SK-N-DZ (cell line): ENCODE data around the gene GPR162.
A peak's percentile ranks its signal among the peaks of the same experiment; 100 is the strongest.

ENCODE experiments used
- DNase-seq: peaks from one replicate; pipeline ENCODE4 v3.0.0-alpha.2; 2015; ENCODE audit warnings: low spot score

Gene GPR162

DNA sequence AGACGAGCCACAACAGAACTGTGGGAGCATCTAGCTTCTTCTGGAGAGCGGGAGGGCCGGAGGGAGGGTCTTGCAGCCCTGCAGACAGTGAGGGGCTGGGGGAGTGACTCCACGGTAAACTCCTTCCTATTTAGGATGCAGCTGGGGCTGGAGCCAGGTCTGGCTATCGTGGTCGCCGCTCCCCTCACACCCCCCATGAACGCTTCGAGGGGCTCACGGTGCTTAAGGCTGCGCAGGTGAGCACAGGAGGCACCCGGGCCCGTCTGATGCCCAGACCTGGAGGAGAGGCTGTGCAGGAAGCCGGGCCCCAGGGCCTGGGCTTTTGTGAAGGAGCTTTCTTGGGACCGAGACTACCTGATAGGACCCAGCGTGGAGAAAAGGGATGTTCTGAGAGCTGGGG, 15.2 kb downstream of the GPR162 start:
- no peak for DNase-seq

DNA sequence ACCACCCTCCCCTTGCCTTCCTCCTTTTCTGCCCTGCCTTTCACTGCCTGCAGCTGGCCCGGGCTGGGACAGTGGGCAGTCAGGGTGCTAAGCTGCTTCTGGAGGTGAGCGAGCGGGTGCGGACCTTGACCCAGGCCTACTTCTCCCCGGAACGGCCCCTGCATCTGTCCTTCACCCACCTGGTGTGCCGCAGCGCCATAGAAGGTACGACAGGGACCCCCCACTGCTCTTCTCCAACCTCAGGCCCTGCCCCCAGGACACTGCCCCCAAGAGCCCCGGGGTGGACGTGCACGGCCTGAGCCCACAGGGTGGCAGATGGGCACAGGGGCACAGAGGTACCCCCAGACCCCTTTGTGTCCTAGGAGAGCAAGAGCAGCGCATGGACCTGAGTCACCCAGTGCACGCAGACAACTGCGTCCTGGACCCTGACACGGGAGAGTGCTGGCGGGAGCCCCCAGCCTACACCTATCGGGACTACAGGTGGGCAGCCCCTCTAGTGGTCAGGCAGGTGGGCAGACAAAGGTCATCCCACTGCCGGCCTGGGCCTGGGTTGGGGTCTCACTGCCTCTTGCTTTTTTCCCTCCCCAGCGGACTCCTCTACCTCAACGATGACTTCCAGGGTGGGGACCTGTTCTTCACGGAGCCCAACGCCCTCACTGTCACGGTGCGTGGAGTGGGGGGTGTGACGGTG, 15.9 kb downstream of the GPR162 start:
- DNase-seq = no peak

DNA sequence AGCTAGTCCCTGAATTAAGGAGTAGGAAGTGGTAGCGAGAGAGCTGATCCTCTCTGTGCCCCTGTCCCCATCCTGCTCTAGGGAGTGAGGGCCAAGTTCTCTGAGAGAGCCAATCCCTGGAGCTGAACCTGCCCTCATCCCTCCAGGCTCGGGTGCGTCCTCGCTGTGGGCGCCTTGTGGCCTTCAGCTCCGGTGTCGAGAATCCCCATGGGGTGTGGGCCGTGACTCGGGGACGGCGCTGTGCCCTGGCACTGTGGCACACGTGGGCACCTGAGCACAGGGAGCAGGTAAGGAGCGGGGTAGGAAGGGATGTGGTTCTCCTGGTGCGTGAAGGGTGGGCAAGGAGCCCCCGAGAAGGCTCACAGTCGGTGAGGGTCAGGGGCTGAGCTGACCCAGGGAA, 17.2 kb downstream of the GPR162 start:
- DNase-seq = no peak

DNA sequence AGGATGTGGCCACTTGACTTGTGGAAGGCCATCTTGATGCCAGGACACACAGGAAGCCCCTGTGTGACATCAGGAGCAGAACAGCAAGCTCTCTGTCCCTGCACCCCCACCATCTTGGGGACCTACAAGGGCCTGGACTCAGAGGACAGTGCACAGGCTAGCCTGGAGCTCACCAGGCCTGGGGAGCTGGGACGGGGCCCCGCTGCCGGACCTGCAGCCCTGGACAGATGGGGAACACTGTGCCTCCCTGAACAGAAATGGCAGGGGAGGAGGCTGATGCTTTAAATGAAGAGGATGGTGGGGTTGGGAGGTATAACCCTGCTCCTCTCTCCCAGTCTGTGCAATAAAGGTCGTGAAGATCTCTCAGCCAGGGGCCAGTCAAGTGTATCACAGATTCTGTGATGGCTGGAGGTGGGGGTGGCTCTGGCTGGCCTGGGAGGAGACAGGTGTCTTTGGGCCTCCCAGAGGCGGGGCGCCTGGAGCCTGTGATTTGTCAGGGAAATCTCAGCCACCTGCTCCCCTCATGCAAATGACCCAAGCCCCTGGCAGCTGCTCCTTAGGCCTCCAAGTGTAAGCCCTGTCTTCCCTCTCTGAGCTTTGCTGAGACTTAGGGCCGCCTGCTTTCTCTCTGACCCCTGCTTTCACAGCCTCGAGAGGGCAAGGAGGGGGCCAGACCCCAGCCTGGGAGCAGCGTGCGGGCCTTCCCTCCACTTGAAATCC, 18.0 kb downstream of the GPR162 start:
- peak; percentile 90 for DNase-seq

DNA sequence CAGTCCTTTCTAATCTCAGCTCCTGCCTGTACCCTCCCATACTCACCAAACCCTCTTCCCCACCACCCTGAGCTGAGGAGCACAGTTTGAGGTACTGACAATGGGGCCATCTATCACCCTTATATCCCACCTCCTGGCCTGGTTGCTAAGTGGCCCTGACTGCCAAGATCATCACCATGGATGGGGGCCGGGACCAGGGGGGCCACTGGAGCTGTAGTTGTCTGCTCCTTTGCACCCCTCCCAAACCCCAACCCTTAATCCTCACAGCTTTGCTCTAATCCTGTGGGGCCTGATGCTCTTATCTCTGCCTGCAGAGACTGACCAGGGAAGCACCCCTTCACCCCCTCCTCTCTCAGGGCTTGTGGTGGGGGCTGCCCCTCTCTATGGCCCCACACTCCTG, 18.7 kb downstream of the GPR162 start:
- no peak for DNase-seq

- DNase-seq = no peak
These were observed 19.3 kb downstream of the GPR162 start, which contains the start of gene GNB3 for GRCh38 chr12:6840761-6841515. Gene GNB3, plus strand, starts transcription at chr12:6840925. Its CDS starts 363 bp downstream, at chr12:6841288.

- DNase-seq = no peak
These were observed 20.5 kb downstream of the GPR162 start for GRCh38 chr12:6842075-6842474.

- peak; percentile 59 for DNase-seq
These were observed 21.7 kb downstream of the GPR162 start for GRCh38 chr12:6843118-6843902.

- DNase-seq = no peak
These were observed 23.8 kb downstream of the GPR162 start for GRCh38 chr12:6845395-6845794.

DNA sequence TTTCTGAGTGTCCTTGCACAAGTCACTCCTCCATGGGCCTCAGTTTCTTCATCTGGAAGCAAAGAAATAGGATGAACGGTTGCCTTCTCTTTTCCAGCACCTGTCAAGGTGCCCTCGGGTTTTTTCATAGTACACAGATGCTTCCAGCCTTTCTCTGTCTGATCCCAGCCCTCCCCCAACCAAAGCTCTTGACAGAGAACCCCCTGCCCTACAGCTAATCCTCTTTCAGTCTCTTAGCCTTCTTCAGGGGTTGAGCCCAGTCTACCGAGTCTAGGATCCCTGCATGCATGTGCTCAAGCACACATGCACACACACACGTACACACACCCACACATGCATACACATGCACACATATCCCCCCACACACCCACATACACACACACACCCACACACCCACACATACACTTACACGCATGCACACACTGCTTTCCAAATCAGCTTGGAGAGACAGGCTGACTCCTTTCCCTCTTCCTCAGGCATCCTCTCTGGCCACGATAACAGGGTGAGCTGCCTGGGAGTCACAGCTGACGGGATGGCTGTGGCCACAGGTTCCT, 24.8 kb downstream of the GPR162 start:
- no peak for DNase-seq

DNA sequence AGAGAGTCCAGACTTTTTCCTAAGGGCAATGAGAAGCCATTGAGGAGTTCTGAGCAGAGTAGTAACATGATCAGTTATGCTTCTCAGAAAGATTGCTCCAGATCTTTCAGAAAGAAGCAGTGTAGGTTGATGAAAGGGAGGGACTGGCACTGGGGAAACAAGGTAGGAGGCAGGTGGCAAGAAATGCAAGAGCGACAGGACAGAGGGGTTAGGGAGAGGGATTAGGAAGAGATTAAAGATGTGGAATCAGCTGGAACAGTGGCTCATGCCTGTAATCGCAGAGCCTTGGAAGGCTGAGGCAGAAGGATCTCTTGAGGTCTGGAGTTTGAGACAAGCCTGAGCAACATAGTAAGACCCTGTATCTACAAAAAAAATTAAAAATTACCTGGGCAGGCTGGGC, 26.1 kb downstream of the GPR162 start:
- DNase-seq = no peak

- DNase-seq = no peak
These were observed 27.8 kb downstream of the GPR162 start for GRCh38 chr12:6849427-6849826.

DNA sequence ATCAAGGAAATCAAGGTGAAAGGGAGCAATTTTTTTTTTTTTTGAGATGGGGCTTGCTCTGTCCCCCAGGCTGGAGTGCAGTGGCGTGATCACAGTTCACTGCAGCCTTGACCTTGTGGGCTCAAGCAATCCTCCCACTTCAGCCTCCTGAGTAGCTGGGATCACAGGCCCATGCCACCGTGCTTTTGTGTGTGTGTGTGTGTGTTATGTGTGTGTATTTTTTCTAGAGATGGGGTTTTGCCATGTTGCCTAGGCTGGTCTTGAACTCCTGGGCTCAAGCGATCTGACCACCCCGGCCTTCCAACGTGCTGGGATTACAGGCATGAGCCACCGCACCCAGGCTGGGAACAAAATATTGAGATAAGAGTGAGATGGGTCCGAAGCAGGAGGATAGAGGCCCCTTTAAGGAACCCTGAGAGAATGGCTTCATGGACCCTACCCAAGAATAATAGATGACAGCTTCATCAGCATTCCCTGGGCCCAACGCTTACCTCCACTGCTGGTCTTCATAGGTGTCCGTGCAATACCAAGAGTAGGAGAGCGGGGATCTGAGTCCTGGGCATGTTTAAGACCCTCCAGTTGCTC, 28.4 kb downstream of the GPR162 start:
- DNase-seq = no peak

GRCh38 chr12:6850796-6851152, 29.2 kb downstream of the GPR162 start:
- DNase-seq = no peak

- peak; percentile 99 for DNase-seq
These were observed 29.7 kb downstream of the GPR162 start, which contains the start of gene CDCA3 for GRCh38 chr12:6851153-6851920. Gene CDCA3, minus strand, starts transcription at chr12:6851286. Its CDS starts 334 bp downstream, at chr12:6850952.

DNA sequence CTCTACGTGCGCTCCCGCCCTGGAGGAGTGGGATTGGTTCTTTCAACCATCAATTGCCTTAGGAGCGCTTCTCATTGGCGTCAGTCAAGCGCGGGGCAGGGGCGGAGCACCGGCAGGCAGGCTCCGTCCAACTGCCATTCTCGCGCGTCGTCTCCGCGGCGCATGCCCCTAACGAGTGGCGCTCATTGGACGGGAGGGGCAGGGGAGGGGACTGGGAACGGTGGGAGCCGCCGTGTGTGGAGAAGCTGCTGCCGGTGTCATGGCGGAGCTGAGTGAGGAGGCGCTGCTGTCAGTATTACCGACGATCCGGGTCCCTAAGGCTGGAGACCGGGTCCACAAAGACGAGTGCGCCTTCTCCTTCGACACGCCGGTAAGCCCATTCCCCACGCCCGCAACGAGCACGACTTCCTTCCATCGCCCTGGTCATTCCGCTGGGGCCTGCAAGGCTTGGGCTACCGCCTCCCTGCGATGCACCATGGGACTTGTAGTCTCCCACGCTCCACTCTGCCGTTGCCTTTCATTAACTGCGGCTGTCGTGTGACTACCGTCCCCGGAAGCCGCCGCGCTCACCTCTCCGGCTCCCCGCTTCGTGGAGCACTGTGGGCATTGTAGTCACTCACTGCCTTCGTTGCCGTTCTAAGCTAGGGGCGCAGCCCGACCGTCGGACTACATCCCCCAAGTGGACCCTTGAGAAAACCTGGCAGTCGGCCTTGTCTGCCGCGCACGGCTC, 30.5 kb downstream of the GPR162 start, which contains the start of gene USP5:
TSS of gene USP5 (plus strand) at position 230 of the 730 bp plus-strand sequence. CDS start at position 260, 30 bp downstream.
- DNase-seq = peak; percentile 100

DNA sequence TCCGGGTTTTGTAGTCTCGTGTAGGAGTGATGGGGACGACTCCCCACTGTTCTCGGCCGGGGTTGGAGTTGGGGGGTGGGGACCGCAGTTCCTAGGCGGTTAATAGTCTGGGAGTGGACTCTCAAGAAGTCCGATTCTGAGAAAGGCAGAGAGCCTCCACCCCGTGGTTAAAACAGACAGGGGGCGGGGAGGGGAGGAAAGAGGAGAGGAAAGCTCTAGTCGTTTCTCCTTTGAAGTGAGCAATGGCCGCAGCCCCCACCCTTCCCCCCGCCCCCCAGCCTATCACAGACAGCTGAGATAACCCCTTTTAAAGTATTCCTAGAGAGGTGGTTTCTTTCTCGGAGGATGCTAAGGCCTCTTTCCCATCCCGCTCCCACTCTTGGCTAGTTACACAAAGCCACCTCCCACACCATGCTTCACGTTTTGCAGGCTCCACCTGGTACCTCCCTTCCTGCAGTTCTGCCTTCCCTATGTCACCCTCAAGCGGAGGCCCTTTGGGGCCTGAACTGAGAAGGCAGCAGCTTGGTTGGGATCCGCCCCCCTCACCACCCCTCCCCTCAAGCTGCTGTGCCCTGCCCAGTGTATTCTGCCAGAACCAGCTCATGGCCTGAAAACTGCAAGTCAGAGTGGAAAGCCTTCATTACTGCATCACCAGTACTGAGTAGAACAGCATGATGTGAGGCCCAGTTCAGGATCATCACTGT, 31.2 kb downstream of the GPR162 start:
- no peak for DNase-seq

- DNase-seq = no peak
These were observed 32.0 kb downstream of the GPR162 start for GRCh38 chr12:6853626-6854025.

DNA sequence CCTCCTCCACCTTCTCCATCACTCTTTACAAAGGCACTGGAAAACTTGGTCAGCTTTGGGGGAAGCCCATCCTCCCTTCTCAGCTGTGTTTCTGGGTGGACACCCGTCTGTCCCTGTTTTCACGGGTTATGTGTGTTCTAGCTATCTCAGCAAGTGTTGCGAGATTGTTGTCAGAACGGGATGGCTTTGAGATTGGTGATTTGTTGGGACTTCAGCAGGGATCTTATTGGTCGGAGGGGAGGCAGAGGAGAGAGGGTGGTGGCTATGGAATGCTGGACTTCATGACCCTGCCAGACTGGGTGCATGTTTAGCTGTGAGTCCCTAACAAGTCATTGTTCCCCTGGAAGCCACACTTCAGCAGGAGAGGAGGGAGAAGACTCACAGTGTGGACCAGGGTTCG, 32.4 kb downstream of the GPR162 start:
- DNase-seq = no peak
